Aorta (tissue), 5 donors: Measurements from ENCODE around the gene GPS1. TPM values are rescaled to one million over a fixed set of nuclear protein-coding genes. Genes with fewer than 3 reads are reported as not detected.

Experiments used
- ATAC-seq: fragments of 200-7000 bp; cut with Tn5 transposase; one replicate; pipeline ENCODE4 v1.9.1; 2022; ENCODE audit warnings: moderate library complexity; ENCODE audit not compliant: low FRiP score
- DNase-seq, 2 donors: peaks; one replicate each; pipeline ENCODE4 v3.0.0-alpha.2; 2020
- H3K27ac ChIP-seq, 2 donors: one replicate each; pipeline ENCODE4 v1.5.1; 2013; ENCODE audit warnings: low read length in 2 of 2, mild to moderate bottlenecking in 2 of 2, moderate library complexity in 2 of 2, control low read depth in 1 of 2, inconsistent platforms in 1 of 2, low read depth in 1 of 2
- H3K27me3 ChIP-seq, 2 donors: one replicate each; pipeline ENCODE4 v1.6.1; 2013; ENCODE audit warnings: control low read depth in 1 of 2, low read length in 1 of 2, mild to moderate bottlenecking in 1 of 2, moderate library complexity in 1 of 2; ENCODE audit not compliant: insufficient read depth in 2 of 2, control insufficient read depth in 1 of 2
- H3K36me3 ChIP-seq, 2 donors: one replicate each; pipeline ENCODE4 v1.6.1; 2013; ENCODE audit warnings: control low read depth in 1 of 2, low read length in 1 of 2, mild to moderate bottlenecking in 1 of 2; ENCODE audit not compliant: insufficient read depth in 2 of 2, control insufficient read depth in 1 of 2
- H3K4me1 ChIP-seq, 2 donors: one replicate each; pipeline ENCODE4 v1.6.1; 2013; ENCODE audit warnings: low read length in 2 of 2, control low read depth in 1 of 2, mild to moderate bottlenecking in 1 of 2, moderate library complexity in 1 of 2; ENCODE audit not compliant: insufficient read depth in 2 of 2, control insufficient read depth in 1 of 2
- H3K4me3 ChIP-seq, 2 donors: one replicate each; pipeline ENCODE4 v1.5.1; 2013; ENCODE audit warnings: low read length in 2 of 2, control low read depth in 1 of 2, mild to moderate bottlenecking in 1 of 2
- H3K9me3 ChIP-seq: one replicate; pipeline ENCODE4 v1.6.1; 2013; ENCODE audit warnings: mild to moderate bottlenecking, low read length; ENCODE audit not compliant: control insufficient read depth
- WGBS, 2 donors: extraction: QIAGEN DNeasy Blood & Tissue Kit; methylation state at CpG; one replicate each; pipeline ENCODE4 v1.1.7; 2013; 5-methylcytosine and 5-hydroxymethylcytosine counted together
- intact Hi-C, 2 donors: fragments of 100-400 bp; cut with DNase I; formaldehyde crosslinking; loops; one replicate each; pipeline versions ENCODE4 v1.14.2 to v1.15.0; 2022
- polyA plus RNA-seq, 2 donors: library from polyadenylated mRNA; stranded (reverse); fragments of 200-250 nt; gene quantifications; one replicate each; pipeline ENCODE4 v1.2.3, GENCODE V29; 2013
- total RNA-seq, 2 donors: library from RNA; stranded (reverse); fragmentation: NEBNext Ultra II Directional; extraction: Animal tissue kit (Norgen Biotek cat#: 25700); gene quantifications; one replicate each; pipeline ENCODE4 v1.2.1, GENCODE V29; 2021
- donor health status: healthy with polysubstance abuse.
- donor health status: Bipolar disorder and iron deficiency.
- donor health status: DM: no; HTN: no; CAD: no.
- donor health status: DM: no; HTN: no; CAD: no.
- donor health status: DM: yes; HTN: yes; CAD: no.

Gene GPS1
- total and polyA plus RNA-seq, 4 donors = 46.9 to 171 (median 54.1) TPM

GRCh38 chr17:82045936-82046484 lies 5.7 kb upstream of the GPS1 start:
- intact Hi-C loops = no loop called here
- no peak overlapping the region for H3K27ac ChIP-seq
- no peaks in the 10 kb centered on the region for H3K27me3 ChIP-seq
- ATAC-seq (no peak), DNase-seq (no peak)
- H3K4me3 ChIP-seq = no peak overlapping the region
- no peaks in the 10 kb centered on the region for H3K36me3 ChIP-seq
- H3K4me1 ChIP-seq = no peaks in the 10 kb centered on the region
- no peaks in the 10 kb centered on the region for H3K9me3 ChIP-seq
- 69% methylated on average over 14 of the region's 14 CpGs for WGBS, 2 donors

GRCh38 chr17:82046903-82047302 lies 4.8 kb upstream of the GPS1 start:
- intact Hi-C loops = no loop called here
- ATAC-seq (no peak), DNase-seq (no peak)
- no peak overlapping the region for H3K27ac ChIP-seq
- no peaks in the 10 kb centered on the region for H3K9me3 ChIP-seq
- no peaks in the 10 kb centered on the region for H3K4me1 ChIP-seq
- 89% methylated on average over 21 of the region's 21 CpGs for WGBS, 2 donors
- no peak overlapping the region for H3K4me3 ChIP-seq
- H3K36me3 ChIP-seq = no peaks in the 10 kb centered on the region
- H3K27me3 ChIP-seq = no peaks in the 10 kb centered on the region

- no peak for DNase-seq
- Histone ChIP-seq H3K27me3 (no peaks in the 10 kb centered on the region), H3K4me3 (no peak overlapping the region), H3K27ac (no peak overlapping the region), H3K36me3 (no peaks in the 10 kb centered on the region), H3K4me1 (no peaks in the 10 kb centered on the region), H3K9me3 (no peaks in the 10 kb centered on the region)
- intact Hi-C loops = no loop called here
- ATAC-seq = no peak
- WGBS, 2 donors = 88 to 91% methylated on average over 24 of the region's 24 CpGs
These were observed 4.3 kb upstream of the GPS1 start for GRCh38 chr17:82047379-82047778.

- no peak for DNase-seq
- intact Hi-C loops = no loop called here
- H3K27ac ChIP-seq = no peak overlapping the region
- no peaks in the 10 kb centered on the region for H3K27me3 ChIP-seq
- no peak overlapping the region for H3K4me3 ChIP-seq
- 86 to 89% methylated on average over 18 to 25 of the region's 25 CpGs for WGBS, 2 donors
- ATAC-seq = no peak
- no peaks in the 10 kb centered on the region for H3K9me3 ChIP-seq
- H3K4me1 ChIP-seq = no peaks in the 10 kb centered on the region
- no peaks in the 10 kb centered on the region for H3K36me3 ChIP-seq
These were observed 3.7 kb upstream of the GPS1 start for GRCh38 chr17:82047914-82048570.

- Histone ChIP-seq H3K27ac (no peak overlapping the region), H3K4me1 (no peaks in the 10 kb centered on the region), H3K27me3 (no peaks in the 10 kb centered on the region), H3K9me3 (no peaks in the 10 kb centered on the region), H3K4me3 (no peak overlapping the region), H3K36me3 (no peaks in the 10 kb centered on the region)
- 90 to 93% methylated on average over 18 to 20 of the region's 20 CpGs for WGBS, 2 donors
- no peak for DNase-seq
- ATAC-seq = no peak
- intact Hi-C loops = no loop called here
These were observed 3.1 kb upstream of the GPS1 start for GRCh38 chr17:82048571-82048971.

- no peaks in the 10 kb centered on the region for H3K27me3 ChIP-seq
- no peaks in the 10 kb centered on the region for H3K4me1 ChIP-seq
- H3K9me3 ChIP-seq = no peaks in the 10 kb centered on the region
- H3K4me3 ChIP-seq = no peak overlapping the region
- 85 to 87% methylated on average over 8 of the region's 8 CpGs for WGBS, 2 donors
- H3K27ac ChIP-seq = no peak overlapping the region
- no peak for DNase-seq
- intact Hi-C loops = no loop called here
- no peaks in the 10 kb centered on the region for H3K36me3 ChIP-seq
- ATAC-seq = no peak
These were observed 2.6 kb upstream of the GPS1 start for GRCh38 chr17:82049106-82049505.

- no peaks in the 10 kb centered on the region for H3K27me3 ChIP-seq
- no peaks in the 10 kb centered on the region for H3K9me3 ChIP-seq
- WGBS, 2 donors = 93 to 94% methylated on average over 13 to 16 of the region's 16 CpGs
- intact Hi-C loops = no loop called here
- no peaks in the 10 kb centered on the region for H3K36me3 ChIP-seq
- DNase-seq (no peak), ATAC-seq (no peak)
- H3K4me3 ChIP-seq = no peak overlapping the region
- H3K27ac ChIP-seq = no peak overlapping the region
- no peaks in the 10 kb centered on the region for H3K4me1 ChIP-seq
These were observed 2.2 kb upstream of the GPS1 start for GRCh38 chr17:82049521-82049971.

GRCh38 chr17:82050152-82050760 lies 1.4 kb upstream of the GPS1 start:
- no peaks in the 10 kb centered on the region for H3K4me1 ChIP-seq
- 87 to 91% methylated on average over 28 of the region's 28 CpGs for WGBS, 2 donors
- intact Hi-C loops = no loop called here

More at GRCh38 chr17:82050152-82050760, 1.4 kb upstream of the GPS1 start:
- H3K27me3 ChIP-seq = no peaks in the 10 kb centered on the region
- peaks cover 0 to 2% of the 10 kb centered on the region in 2 donors for H3K36me3 ChIP-seq
- H3K9me3 ChIP-seq = no peaks in the 10 kb centered on the region
- no peak for DNase-seq
- no peak overlapping the region for H3K27ac ChIP-seq
- no peak overlapping the region for H3K4me3 ChIP-seq
- no peak for ATAC-seq
